Left lobe of liver (tissue), 2 donors: ENCODE data around the gene TMEM175. TPM values are rescaled to one million over a fixed set of nuclear protein-coding genes. Genes with fewer than 3 reads are reported as not detected.
A peak's percentile ranks its signal among the peaks of the same experiment; 100 is the strongest.
"Not testable (repeated sequence)": the region's sequence is repeated elsewhere in the genome, so short reads cannot be mapped to it uniquely, and the experiment has no call there.

Experiments used
- ATAC-seq: fragments of 200-7000 bp; cut with Tn5 transposase; one replicate; pipeline ENCODE4 v1.9.1; 2020; ENCODE audit warnings: mild to moderate bottlenecking, moderate library complexity
- DNase-seq: peaks from one replicate; pipeline ENCODE4 v3.0.0-alpha.2; 2020; ENCODE audit warnings: low spot score
- total RNA-seq: library from RNA; stranded (reverse); gene quantifications from one replicate; pipeline ENCODE4 v1.2.1, GENCODE V29; 2021
- donor health status: DM: no; HTN: no; CAD: no; lungs with moderate emphysema.
- donor health status: DM: no; HTN: yes; CAD: no.

Gene TMEM175
- total RNA-seq, 1 donor from 2014 or later = 39.2 TPM

- no peak for ATAC-seq
- DNase-seq = no peak
Observed at GRCh38 chr4:967113-968104, 35.1 kb downstream of the TMEM175 start.

- ATAC-seq (no peak), DNase-seq (no peak)
Observed at GRCh38 chr4:968221-968620, 36.0 kb downstream of the TMEM175 start.

GRCh38 chr4:968621-969394 lies 36.5 kb downstream of the TMEM175 start:
- ATAC-seq (no peak), DNase-seq (no peak)

GRCh38 chr4:970046-970745 lies 37.9 kb downstream of the TMEM175 start:
- DNase-seq (no peak), ATAC-seq (no peak)

- ATAC-seq (no peak), DNase-seq (no peak)
Observed at GRCh38 chr4:970854-971520, 38.7 kb downstream of the TMEM175 start.

GRCh38 chr4:971666-972500 lies 39.6 kb downstream of the TMEM175 start:
- ATAC-seq (peak; percentile 38), DNase-seq (no peak)

- ATAC-seq (peak; percentile 31), DNase-seq (no peak)
Observed at GRCh38 chr4:972651-973424, 40.6 kb downstream of the TMEM175 start.

- peak; percentile 93 for DNase-seq
Observed at GRCh38 chr4:973431-974397, 41.5 kb downstream of the TMEM175 start, which contains the start of gene DGKQ. TSS of gene DGKQ (minus strand) at chr4:973569. CDS start at chr4:973482, 87 bp downstream.

GRCh38 chr4:974668-975067 lies 42.4 kb downstream of the TMEM175 start:
- ATAC-seq (no peak), DNase-seq (no peak)

More at GRCh38 chr4:973431-974397, 41.5 kb downstream of the TMEM175 start, which contains the start of gene DGKQ:
- ATAC-seq = peak; percentile 96

- DNase-seq, ATAC-seq: not testable (repeated sequence)
Observed at GRCh38 chr4:976016-976415, 43.8 kb downstream of the TMEM175 start.

- DNase-seq (no peak), ATAC-seq (no peak)
Observed at GRCh38 chr4:978957-979701, 46.9 kb downstream of the TMEM175 start.

GRCh38 chr4:982291-982690 lies 50.0 kb downstream of the TMEM175 start:
- DNase-seq = no peak
- no peak for ATAC-seq

- no peak for ATAC-seq
- no peak for DNase-seq
Observed at GRCh38 chr4:982814-983213, 50.6 kb downstream of the TMEM175 start.

- ATAC-seq (no peak), DNase-seq (no peak)
Observed at GRCh38 chr4:984336-985054, 52.2 kb downstream of the TMEM175 start.

GRCh38 chr4:985123-985830 lies 53.0 kb downstream of the TMEM175 start:
- ATAC-seq (peak; percentile 61), DNase-seq (peak; percentile 89)
